Measurements from ENCODE around the gene ACVR1B. TPM values are rescaled to one million over a fixed set of nuclear protein-coding genes. Genes with fewer than 3 reads are reported as not detected.

Gene ACVR1B
- total and polyA plus RNA-seq, 9 of the 15 experiments (the other 6 are each of a cell fraction or from before 2014, with no cell fraction given), result 0.97 to 15.1 (median 6.8) TPM

DNA sequence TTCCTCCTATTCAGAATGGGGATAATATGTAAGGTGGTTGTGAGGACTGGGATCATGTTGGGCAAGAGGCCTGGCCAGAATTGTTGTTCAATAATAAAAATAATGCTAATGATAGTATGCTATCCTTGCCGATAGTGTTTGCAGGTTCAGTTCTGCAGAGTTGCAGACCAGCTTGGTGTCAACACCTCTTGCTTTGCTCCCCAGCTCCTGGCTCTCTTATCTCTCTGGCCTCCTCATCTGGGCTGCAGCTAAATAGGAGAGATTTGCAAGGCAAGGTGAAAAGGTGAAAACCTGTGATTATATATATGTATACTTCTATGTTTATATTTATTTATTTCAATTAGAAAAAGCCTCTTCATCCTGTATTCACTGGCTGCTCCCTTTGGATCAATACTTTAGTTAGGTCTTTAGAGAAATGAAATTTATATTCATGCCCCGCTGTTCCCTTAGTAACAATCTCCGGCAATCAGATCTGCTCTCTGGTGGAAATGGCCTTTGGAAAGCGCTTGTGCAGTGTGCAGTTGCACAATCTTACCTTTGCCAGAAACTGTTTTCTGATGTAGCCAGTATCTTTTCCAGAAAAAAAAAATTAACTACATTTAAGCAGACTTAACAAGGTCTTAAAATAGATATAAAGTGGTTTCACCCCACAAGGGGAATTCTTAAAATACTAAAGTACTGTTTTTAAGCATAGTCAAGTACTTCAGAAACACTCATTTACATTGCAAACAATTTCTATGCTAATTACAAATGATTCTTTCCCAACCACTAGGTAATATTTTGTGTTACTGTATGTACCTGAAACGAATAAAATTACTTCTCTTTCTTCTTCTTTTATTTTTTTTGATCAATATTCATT, 19.1 kb upstream of the ACVR1B start:
- no peak for DNase-seq (ENCODE audit: extremely low read depth in 1 of 4, low spot score in 3 of 4)
- TF ChIP-seq, protein P1, sequence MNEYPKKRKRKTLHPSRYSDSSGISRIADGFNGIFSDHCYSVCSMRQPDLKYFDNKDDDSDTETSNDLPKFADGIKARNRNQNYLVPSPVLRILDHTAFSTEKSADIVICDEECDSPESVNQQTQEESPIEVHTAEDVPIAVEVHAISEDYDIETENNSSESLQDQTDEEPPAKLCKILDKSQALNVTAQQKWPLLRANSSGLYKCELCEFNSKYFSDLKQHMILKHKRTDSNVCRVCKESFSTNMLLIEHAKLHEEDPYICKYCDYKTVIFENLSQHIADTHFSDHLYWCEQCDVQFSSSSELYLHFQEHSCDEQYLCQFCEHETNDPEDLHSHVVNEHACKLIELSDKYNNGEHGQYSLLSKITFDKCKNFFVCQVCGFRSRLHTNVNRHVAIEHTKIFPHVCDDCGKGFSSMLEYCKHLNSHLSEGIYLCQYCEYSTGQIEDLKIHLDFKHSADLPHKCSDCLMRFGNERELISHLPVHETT (CRISPR knock-in tag; conservative IDR thresholded peaks at IDR 0.05 in 1 of 2, IDR thresholded peaks at IDR 0.05 in 1 of 2), result peak in 1 of 2 experiments; percentile 19; a peak in 1 of 4 replicates
- TF ChIP-seq CEBPG (CRISPR knock-in tag; IDR thresholded peaks at IDR 0.05), result no peak
- TF ChIP-seq CEBPG (tag; conservative IDR thresholded peaks at IDR 0.05 in 1 of 2, IDR thresholded peaks at IDR 0.05 in 1 of 2), result peak; percentile 75 to 96
- peak; percentile 92 for TF ChIP-seq CEBPB (tag; IDR thresholded peaks at IDR 0.05)
- no peak for TF ChIP-seq MEF2A (IDR thresholded peaks at IDR 0.05; ENCODE audit: control insufficient read depth, low read depth, low read length)
- TF ChIP-seq, protein P2, sequence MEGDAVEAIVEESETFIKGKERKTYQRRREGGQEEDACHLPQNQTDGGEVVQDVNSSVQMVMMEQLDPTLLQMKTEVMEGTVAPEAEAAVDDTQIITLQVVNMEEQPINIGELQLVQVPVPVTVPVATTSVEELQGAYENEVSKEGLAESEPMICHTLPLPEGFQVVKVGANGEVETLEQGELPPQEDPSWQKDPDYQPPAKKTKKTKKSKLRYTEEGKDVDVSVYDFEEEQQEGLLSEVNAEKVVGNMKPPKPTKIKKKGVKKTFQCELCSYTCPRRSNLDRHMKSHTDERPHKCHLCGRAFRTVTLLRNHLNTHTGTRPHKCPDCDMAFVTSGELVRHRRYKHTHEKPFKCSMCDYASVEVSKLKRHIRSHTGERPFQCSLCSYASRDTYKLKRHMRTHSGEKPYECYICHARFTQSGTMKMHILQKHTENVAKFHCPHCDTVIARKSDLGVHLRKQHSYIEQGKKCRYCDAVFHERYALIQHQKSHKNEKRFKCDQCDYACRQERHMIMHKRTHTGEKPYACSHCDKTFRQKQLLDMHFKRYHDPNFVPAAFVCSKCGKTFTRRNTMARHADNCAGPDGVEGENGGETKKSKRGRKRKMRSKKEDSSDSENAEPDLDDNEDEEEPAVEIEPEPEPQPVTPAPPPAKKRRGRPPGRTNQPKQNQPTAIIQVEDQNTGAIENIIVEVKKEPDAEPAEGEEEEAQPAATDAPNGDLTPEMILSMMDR (IDR thresholded peaks at IDR 0.05 in 2 of 3, conservative IDR thresholded peaks at IDR 0.05 in 1 of 3; ENCODE audit: insufficient read depth in 2 of 3, low read depth in 1 of 3, low read length in 3 of 3), result no peak
- TF ChIP-seq KDM1A (IDR thresholded peaks at IDR 0.05), result peak; percentile 32 to 47; a peak in 2 of 4 replicates
- TF ChIP-seq RUNX1 (IDR thresholded peaks at IDR 0.05; ENCODE audit: low read depth), result no peak
- TF ChIP-seq CBFA2T3 (IDR thresholded peaks at IDR 0.05), result 0 out of 2 replicates have a peak, but pooled peaks have one; percentile 21
- TF ChIP-seq ARID1B (IDR thresholded peaks at IDR 0.05), result 0 out of 2 replicates have a peak, but pooled peaks have one; percentile 12
- peak; percentile 75 for TF ChIP-seq RFX1 (IDR thresholded peaks at IDR 0.05)
- peak; percentile 39; the same call in 1 of the 3 replicates for ATAC-seq
- Histone ChIP-seq H3K27ac (ENCODE audit: extremely low read depth, low read depth, low read length) (no peak overlapping the region), H3K36me3 (ENCODE audit: control insufficient read depth, insufficient read depth, low read length) (no peaks in the 10 kb centered on the region), H2AFZ (ENCODE audit: low read depth, low read length) (no peak overlapping the region), H3K9me3 (replicated peaks; ENCODE audit: control insufficient read depth, insufficient read depth, low read depth, low read length) (no peaks in the 10 kb centered on the region; the same call in 1 of the 2 replicates), H3K79me2 (ENCODE audit: control insufficient read depth, insufficient read depth, low read length) (no peaks in the 10 kb centered on the region), H4K20me1 (replicated peaks; ENCODE audit: control insufficient read depth, insufficient read depth, low read length) (no peaks in the 10 kb centered on the region), H3K27me3 (ENCODE audit: control insufficient read depth in 2 of 2, insufficient read depth in 2 of 2, low read length in 2 of 2) (peaks cover 5 to 7% of the 10 kb centered on the region in 2 experiments; a peak in 3 of 5 replicates), H3K4me2 (ENCODE audit: insufficient read depth, low read length) (no peak overlapping the region), H3K4me1 (replicated peaks in 1 of 2; ENCODE audit: control insufficient read depth in 2 of 2, insufficient read depth in 2 of 2, low read length in 2 of 2) (no peaks in the 10 kb centered on the region; a peak in 2 of 5 replicates), H3K9ac (ENCODE audit: insufficient read depth in 1 of 2, low read depth in 2 of 2, low read length in 2 of 2) (no peak overlapping the region), H3K9me1 (ENCODE audit: control insufficient read depth, insufficient read depth, low read length) (no peaks in the 10 kb centered on the region), H3K4me3 (no peak overlapping the region)
- in situ Hi-C loops (cut with MboI), result no loop called here
- ChIA-PET POLR2A (interaction anchor here (0.6 kb wide), 1 partner anchor 543 kb away, joined by 4 read pairs; no protein-coding TSS in a partner anchor), CTCF (ENCODE audit: low intra/inter-chr PET ratio) (interaction anchor here (0.5 kb wide), 1 partner anchor 45 kb away, joined by 3 read pairs; no protein-coding TSS in a partner anchor)
- 7% methylated on average over 5 of the region's 5 CpGs for WGBS (ENCODE audit: insufficient coverage, low coverage, missing lambda C conversion rate)
- FAIRE-seq, result no peak
- BruUV-seq (replicated peaks), result no TSS peak
- intact Hi-C loops (cut with micrococcal nuclease), result no loop called here
